Smooth muscle cell (in vitro differentiated cells): ENCODE measurements around the gene TMPRSS2. TPM values are rescaled to one million over a fixed set of nuclear protein-coding genes. Genes with fewer than 3 reads are reported as not detected.

ENCODE experiments used
- DNase-seq: peaks from one replicate; lab custom pipeline; 2025; ENCODE audit not compliant: unreplicated experiment; lab: John Stamatoyannopoulos, UW
- H2AFZ ChIP-seq: fragments of 200-600 bp; sonication (generic); 2 replicates; pipeline ENCODE4 v1.6.0; 2016; ENCODE audit warnings: antibody characterized with exemption, low read depth, mild to moderate bottlenecking
- H3F3A ChIP-seq: fragments of 200-600 bp; sonication (generic); 2 replicates; pipeline ENCODE4 v1.6.0; 2017; ENCODE audit warnings: antibody characterized with exemption, low read depth
- H3K27ac ChIP-seq: fragments of 200-600 bp; sonication (generic); 2 replicates; pipeline ENCODE4 v1.5.1; 2016; ENCODE audit warnings: low read depth, mild to moderate bottlenecking
- H3K27me3 ChIP-seq: fragments of 200-600 bp; sonication (generic); 2 replicates; pipeline ENCODE4 v1.6.1; 2016; ENCODE audit warnings: low read depth, mild to moderate bottlenecking
- H3K36me3 ChIP-seq: fragments of 200-600 bp; sonication (generic); 2 replicates; pipeline ENCODE4 v1.5.1; 2016; ENCODE audit warnings: low read depth
- H3K4me1 ChIP-seq: fragments of 200-600 bp; sonication (generic); 2 replicates; pipeline ENCODE4 v1.5.1; 2016; ENCODE audit warnings: low read depth
- H3K4me2 ChIP-seq: fragments of 200-600 bp; sonication (generic); 2 replicates; pipeline ENCODE4 v1.6.0; 2016; ENCODE audit warnings: mild to moderate bottlenecking
- H3K4me3 ChIP-seq: fragments of 200-600 bp; sonication (generic); 2 replicates; pipeline ENCODE4 v1.5.1; 2016; ENCODE audit warnings: mild to moderate bottlenecking
- H3K79me2 ChIP-seq: fragments of 200-600 bp; sonication (generic); 2 replicates; pipeline ENCODE4 v1.6.0; 2016; ENCODE audit warnings: low read depth, mild to moderate bottlenecking
- H3K9ac ChIP-seq: fragments of 200-600 bp; sonication (generic); 2 replicates; pipeline ENCODE4 v1.6.0; 2016; ENCODE audit warnings: low read depth
- H3K9me3 ChIP-seq: fragments of 200-600 bp; sonication (generic); replicated peaks from 2 replicates; pipeline ENCODE4 v1.5.1; 2016; ENCODE audit warnings: low read depth
- H4K20me1 ChIP-seq: fragments of 200-600 bp; sonication (generic); 2 replicates; pipeline ENCODE4 v1.6.0; 2016; ENCODE audit warnings: low read depth
- WGBS: methylation state at CpG from one replicate; pipeline ENCODE4 v1.1.7; 2016; ENCODE audit warnings: low lambda C conversion rate; 5-methylcytosine and 5-hydroxymethylcytosine counted together
- polyA plus RNA-seq: library from polyadenylated mRNA; unstranded; fragments of >200 nt; fragmentation: Nextera tagmentation; extraction: Ambion mirVana; gene quantifications from 2 replicates; pipeline ENCODE4 v1.2.1, GENCODE V29; 2016
- total RNA-seq: library from RNA; depleted of rRNA; stranded (reverse); fragments of >200 nt; gene quantifications from 2 replicates; pipeline ENCODE4 v1.2.3, GENCODE V29; 2014
- TF ChIP-seq, protein P1 (sequence below): fragments of 200-600 bp; sonication (generic); IDR thresholded peaks from 2 replicates; pipeline ENCODE4 v1.5.1; 2017; ENCODE audit warnings: borderline replicate concordance, mild to moderate bottlenecking, antibody characterized with exemption; ENCODE audit not compliant: insufficient read depth, poor library complexity, severe bottlenecking

TMPRSS2 gene
- total and polyA plus RNA-seq, 2 experiments from 2014 or later, result 0.39 to 1.3 TPM

DNA sequence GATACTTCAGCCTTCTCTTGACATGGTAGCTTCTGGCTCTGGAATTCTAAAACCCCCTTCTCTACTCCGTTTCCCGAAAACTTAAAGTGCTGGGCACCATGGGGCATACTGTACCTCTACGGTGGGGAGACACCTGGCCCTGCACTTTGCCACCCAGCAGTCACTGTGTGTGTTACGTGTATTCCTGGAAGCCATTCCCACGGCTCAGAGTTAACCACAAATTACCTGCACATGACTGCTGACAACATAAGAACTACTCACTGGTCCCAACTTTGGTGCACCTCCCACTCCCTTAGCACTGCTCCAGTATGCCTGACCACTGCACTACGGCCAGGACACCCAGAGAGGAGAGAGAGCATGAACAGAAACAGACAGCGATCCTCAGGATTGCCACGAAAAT, 29.4 kb upstream of the TMPRSS2 start:
- Histone ChIP-seq H2AFZ (no peak overlapping the region), H3K36me3 (no peaks in the 10 kb centered on the region), H3K4me3 (no peak overlapping the region), H4K20me1 (no peaks in the 10 kb centered on the region), H3K27me3 (peaks cover 3% of the 10 kb centered on the region), H3K4me1 (no peaks in the 10 kb centered on the region), H3K9ac (no peak overlapping the region), H3K27ac (no peak overlapping the region), H3K9me3 (no peaks in the 10 kb centered on the region), H3K79me2 (no peaks in the 10 kb centered on the region), H3F3A (no peaks in the 10 kb centered on the region), H3K4me2 (no peak overlapping the region)
- TF ChIP-seq, protein P1, sequence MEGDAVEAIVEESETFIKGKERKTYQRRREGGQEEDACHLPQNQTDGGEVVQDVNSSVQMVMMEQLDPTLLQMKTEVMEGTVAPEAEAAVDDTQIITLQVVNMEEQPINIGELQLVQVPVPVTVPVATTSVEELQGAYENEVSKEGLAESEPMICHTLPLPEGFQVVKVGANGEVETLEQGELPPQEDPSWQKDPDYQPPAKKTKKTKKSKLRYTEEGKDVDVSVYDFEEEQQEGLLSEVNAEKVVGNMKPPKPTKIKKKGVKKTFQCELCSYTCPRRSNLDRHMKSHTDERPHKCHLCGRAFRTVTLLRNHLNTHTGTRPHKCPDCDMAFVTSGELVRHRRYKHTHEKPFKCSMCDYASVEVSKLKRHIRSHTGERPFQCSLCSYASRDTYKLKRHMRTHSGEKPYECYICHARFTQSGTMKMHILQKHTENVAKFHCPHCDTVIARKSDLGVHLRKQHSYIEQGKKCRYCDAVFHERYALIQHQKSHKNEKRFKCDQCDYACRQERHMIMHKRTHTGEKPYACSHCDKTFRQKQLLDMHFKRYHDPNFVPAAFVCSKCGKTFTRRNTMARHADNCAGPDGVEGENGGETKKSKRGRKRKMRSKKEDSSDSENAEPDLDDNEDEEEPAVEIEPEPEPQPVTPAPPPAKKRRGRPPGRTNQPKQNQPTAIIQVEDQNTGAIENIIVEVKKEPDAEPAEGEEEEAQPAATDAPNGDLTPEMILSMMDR, result no peak
- 76% methylated on average over 8 of the region's 8 CpGs for WGBS
- DNase-seq, result no peak

DNA sequence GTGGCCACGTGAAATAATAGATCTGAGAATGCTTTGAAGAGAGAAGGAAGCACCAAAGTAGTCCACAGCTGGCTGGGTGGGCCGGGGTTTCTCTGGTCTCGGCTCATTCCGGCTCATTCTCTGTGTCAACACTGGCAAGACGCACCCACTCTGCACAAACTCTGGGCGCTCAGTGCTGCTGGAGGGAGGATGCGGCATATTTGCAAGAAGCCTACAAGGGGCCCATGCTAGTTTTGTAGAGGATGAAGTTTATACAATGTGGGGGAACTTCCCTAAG, 28.8 kb upstream of the TMPRSS2 start:
- Histone ChIP-seq H3K27me3 (peaks cover 3% of the 10 kb centered on the region), H3F3A (no peaks in the 10 kb centered on the region), H3K4me2 (no peak overlapping the region), H3K4me3 (no peak overlapping the region), H3K79me2 (no peaks in the 10 kb centered on the region), H3K4me1 (no peaks in the 10 kb centered on the region), H2AFZ (no peak overlapping the region), H3K36me3 (no peaks in the 10 kb centered on the region), H3K9me3 (no peaks in the 10 kb centered on the region), H4K20me1 (no peaks in the 10 kb centered on the region), H3K9ac (no peak overlapping the region), H3K27ac (no peak overlapping the region)
- DNase-seq, result no peak
- TF ChIP-seq, protein P1, result no peak
- 88% methylated on average over 7 of the region's 7 CpGs for WGBS

DNA sequence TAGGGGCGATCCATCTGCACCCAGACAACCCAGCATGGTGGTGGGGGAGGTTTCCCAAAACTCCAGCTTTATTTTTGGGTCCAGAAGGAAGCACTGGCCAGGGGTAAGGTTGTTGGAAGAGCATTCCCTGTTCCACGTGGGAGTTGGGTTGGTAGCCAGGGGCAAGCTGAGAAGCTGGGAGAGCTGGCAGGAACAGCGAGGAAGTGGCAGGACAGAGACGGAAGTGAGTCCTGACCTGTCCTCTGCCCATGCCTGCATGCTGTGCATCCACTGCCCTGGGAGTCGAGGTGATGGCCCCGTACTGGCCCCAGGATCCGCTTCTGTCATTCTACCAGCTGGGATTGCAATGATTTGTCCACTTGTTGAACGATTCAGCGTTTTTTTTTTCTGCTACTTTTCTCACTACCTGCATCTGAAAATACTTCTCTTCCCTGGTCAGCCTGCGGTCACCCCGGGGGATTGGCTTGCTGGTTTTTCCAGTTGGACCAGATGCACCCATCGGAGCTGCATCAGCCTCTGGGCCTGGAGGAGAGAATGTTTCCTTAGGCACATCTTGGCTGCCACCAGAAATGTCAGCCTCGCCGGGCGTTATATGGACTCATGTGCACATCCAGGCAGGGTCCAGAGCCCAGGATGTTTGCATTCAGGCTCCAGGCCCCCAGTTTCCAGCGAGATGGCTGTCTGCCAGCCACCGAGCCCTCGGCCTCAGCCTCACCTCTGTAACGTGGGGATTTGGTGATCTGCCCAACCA, 28.3 kb upstream of the TMPRSS2 start:
- Histone ChIP-seq H3K4me1 (no peaks in the 10 kb centered on the region), H3K9ac (no peak overlapping the region), H3K27ac (no peak overlapping the region), H3F3A (no peaks in the 10 kb centered on the region), H3K9me3 (no peaks in the 10 kb centered on the region), H4K20me1 (no peaks in the 10 kb centered on the region), H2AFZ (no peak overlapping the region), H3K79me2 (no peaks in the 10 kb centered on the region), H3K4me3 (no peak overlapping the region), H3K36me3 (no peaks in the 10 kb centered on the region), H3K4me2 (no peak overlapping the region), H3K27me3 (peaks cover 3% of the 10 kb centered on the region)
- 73% methylated on average over 19 of the region's 19 CpGs for WGBS
- no peak for DNase-seq
- TF ChIP-seq, protein P1, result no peak

DNA sequence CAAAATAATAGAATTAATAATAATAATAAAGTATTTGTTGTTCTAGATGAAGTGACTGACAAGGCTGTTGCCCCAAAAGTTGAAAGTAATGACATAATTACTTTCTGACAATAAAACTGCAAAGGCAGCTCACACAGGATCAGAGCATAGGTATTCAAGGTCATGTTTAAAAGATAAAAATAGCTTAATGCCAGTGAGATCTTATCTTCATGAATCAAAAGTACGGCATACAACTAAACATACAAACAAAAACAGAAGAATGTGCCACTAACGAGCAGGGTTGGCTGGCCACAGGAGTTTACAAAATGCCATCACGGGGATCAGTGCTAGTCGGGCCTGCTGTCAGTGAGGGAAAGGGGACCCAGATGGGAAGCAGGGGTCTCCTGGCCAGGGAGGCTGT, 22.4 kb upstream of the TMPRSS2 start:
- H3K4me3 ChIP-seq, result no peak overlapping the region
- peaks cover 13% of the 10 kb centered on the region for H3K27me3 ChIP-seq
- 77% methylated on average over 4 of the region's 4 CpGs for WGBS
- no peaks in the 10 kb centered on the region for H4K20me1 ChIP-seq
- no peaks in the 10 kb centered on the region for H3K9me3 ChIP-seq
- no peaks in the 10 kb centered on the region for H3K4me1 ChIP-seq
- no peaks in the 10 kb centered on the region for H3K36me3 ChIP-seq
- no peak overlapping the region for H3K9ac ChIP-seq
- H3K27ac ChIP-seq, result no peak overlapping the region
- TF ChIP-seq, protein P1, result no peak
- no peak overlapping the region for H3K4me2 ChIP-seq
- H2AFZ ChIP-seq, result no peak overlapping the region
- H3F3A ChIP-seq, result no peaks in the 10 kb centered on the region
- DNase-seq, result no peak
- H3K79me2 ChIP-seq, result no peaks in the 10 kb centered on the region
